Measurements from ENCODE around the gene CYP4F11. TPM values are rescaled to one million over a fixed set of nuclear protein-coding genes. Genes with fewer than 3 reads are reported as not detected.

The CYP4F11 gene
- total and polyA plus RNA-seq, 2 of the 13 experiments (the other 11 are each of a cell fraction or from before 2014, with no cell fraction given): 7.8 to 8.4 TPM

- TF ChIP-seq KDM4B (CRISPR knock-in tag; IDR thresholded peaks at IDR 0.05) (no peak), GPBP1L1 (CRISPR knock-in tag; IDR thresholded peaks at IDR 0.05) (no peak), SAP130 (CRISPR knock-in tag; IDR thresholded peaks at IDR 0.05; ENCODE audit: low read depth) (0 out of 2 replicates have a peak, but pooled peaks have one; percentile 27), XRCC5 (optimal IDR thresholded peaks at IDR 0.05; ENCODE audit: low read length) (no peak), ZNF24 (IDR thresholded peaks at IDR 0.05) (no peak), THAP11 (CRISPR knock-in tag; IDR thresholded peaks at IDR 0.05) (no peak), RBM22 (optimal IDR thresholded peaks at IDR 0.05; ENCODE audit: low read length) (no peak), HNF4A (CRISPR knock-in tag; IDR thresholded peaks at IDR 0.05) (peak; percentile 61), CENPX (CRISPR knock-in tag; IDR thresholded peaks at IDR 0.05) (no peak), MIXL1 (CRISPR knock-in tag; IDR thresholded peaks at IDR 0.05) (no peak), SOX5 (CRISPR knock-in tag; IDR thresholded peaks at IDR 0.05; ENCODE audit: borderline replicate concordance) (0 out of 2 replicates have a peak, but pooled peaks have one; percentile 17), RCOR2 (CRISPR knock-in tag; IDR thresholded peaks at IDR 0.05) (no peak), MYNN (CRISPR knock-in tag; IDR thresholded peaks at IDR 0.05; ENCODE audit: low read depth) (no peak), HOXA3 (CRISPR knock-in tag; IDR thresholded peaks at IDR 0.05) (no peak; the same call in 1 of the 2 replicates), THAP8 (CRISPR knock-in tag; IDR thresholded peaks at IDR 0.05; ENCODE audit: borderline replicate concordance) (no peak), CEBPB (IDR thresholded peaks at IDR 0.05; ENCODE audit: borderline replicate concordance, low read depth, low read length) (no peak), RBFOX2 (IDR thresholded peaks at IDR 0.05; ENCODE audit: low read depth, low read length) (no peak), ZSCAN12 (CRISPR knock-in tag; IDR thresholded peaks at IDR 0.05) (no peak), HNRNPLL (IDR thresholded peaks at IDR 0.05; ENCODE audit: low read depth, low read length, poor library complexity, severe bottlenecking) (no peak), ZNF737 (CRISPR knock-in tag; IDR thresholded peaks at IDR 0.05; ENCODE audit: borderline replicate concordance) (no peak)
- TF ChIP-seq, protein P1, sequence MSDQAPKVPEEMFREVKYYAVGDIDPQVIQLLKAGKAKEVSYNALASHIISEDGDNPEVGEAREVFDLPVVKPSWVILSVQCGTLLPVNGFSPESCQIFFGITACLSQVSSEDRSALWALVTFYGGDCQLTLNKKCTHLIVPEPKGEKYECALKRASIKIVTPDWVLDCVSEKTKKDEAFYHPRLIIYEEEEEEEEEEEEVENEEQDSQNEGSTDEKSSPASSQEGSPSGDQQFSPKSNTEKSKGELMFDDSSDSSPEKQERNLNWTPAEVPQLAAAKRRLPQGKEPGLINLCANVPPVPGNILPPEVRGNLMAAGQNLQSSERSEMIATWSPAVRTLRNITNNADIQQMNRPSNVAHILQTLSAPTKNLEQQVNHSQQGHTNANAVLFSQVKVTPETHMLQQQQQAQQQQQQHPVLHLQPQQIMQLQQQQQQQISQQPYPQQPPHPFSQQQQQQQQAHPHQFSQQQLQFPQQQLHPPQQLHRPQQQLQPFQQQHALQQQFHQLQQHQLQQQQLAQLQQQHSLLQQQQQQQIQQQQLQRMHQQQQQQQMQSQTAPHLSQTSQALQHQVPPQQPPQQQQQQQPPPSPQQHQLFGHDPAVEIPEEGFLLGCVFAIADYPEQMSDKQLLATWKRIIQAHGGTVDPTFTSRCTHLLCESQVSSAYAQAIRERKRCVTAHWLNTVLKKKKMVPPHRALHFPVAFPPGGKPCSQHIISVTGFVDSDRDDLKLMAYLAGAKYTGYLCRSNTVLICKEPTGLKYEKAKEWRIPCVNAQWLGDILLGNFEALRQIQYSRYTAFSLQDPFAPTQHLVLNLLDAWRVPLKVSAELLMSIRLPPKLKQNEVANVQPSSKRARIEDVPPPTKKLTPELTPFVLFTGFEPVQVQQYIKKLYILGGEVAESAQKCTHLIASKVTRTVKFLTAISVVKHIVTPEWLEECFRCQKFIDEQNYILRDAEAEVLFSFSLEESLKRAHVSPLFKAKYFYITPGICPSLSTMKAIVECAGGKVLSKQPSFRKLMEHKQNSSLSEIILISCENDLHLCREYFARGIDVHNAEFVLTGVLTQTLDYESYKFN (CRISPR knock-in tag; conservative IDR thresholded peaks at IDR 0.05): no peak
- TF ChIP-seq, protein P2, sequence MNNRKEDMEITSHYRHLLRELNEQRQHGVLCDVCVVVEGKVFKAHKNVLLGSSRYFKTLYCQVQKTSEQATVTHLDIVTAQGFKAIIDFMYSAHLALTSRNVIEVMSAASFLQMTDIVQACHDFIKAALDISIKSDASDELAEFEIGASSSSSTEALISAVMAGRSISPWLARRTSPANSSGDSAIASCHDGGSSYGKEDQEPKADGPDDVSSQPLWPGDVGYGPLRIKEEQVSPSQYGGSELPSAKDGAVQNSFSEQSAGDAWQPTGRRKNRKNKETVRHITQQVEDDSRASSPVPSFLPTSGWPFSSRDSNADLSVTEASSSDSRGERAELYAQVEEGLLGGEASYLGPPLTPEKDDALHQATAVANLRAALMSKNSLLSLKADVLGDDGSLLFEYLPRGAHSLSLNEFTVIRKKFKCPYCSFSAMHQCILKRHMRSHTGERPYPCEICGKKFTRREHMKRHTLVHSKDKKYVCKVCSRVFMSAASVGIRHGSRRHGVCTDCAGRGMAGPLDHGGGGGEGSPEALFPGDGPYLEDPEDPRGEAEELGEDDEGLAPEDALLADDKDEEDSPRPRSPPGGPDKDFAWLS (CRISPR knock-in tag; IDR thresholded peaks at IDR 0.05; ENCODE audit: borderline replicate concordance): no peak
These were observed 40.9 kb downstream of the CYP4F11 start (continued) for GRCh38 chr19:15893477-15893876.

Measured in HepG2 (cell line).